Measurements from ENCODE around the gene INHBB.

INHBB gene

DNA sequence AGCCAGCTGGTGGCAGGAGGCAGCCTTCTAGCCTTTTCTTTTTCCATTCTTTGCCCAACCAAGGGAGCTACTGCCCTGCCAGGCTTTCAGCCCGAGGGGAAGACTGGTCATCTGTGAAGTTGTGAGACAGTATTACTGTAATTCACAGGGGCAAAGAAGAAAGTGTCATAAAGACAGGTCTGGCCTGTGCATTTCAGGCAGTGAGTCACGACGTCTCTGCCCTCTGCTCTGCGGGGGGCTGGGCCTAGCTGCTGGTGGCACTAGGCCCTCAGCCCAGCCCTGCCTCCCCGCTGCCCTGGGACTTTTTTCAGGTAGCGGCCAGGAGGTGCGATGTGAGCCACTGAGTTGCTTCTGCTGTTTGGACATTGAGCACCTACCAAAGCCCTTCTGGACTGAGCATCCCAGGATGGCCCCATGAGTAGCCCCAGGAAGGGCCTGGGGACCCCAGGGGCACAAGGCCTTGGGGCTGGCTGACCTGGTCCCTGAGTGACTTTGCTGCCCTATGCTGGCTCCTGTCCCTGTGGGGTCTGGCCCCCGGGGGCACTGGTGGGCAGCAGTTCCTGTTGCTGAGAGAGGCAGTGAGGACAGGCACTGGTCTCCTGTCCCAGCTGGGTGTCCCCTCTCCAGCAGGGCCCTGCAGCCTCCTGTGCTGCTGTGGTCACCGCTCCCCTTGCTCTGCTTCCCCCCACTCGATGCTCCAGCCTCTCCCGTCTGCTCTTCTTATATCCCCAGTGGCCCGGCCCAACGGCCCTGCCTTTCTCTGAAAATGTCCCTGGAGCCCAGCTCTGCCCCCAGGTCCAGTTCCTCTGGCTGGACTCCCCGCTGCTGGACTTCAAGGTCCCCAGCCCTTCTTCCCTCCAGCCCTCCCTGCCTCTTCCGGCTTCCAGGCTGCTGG lies 7.0 kb downstream of the INHBB start:
- Histone ChIP-seq H3K4me3 (replicated peaks; ENCODE audit: insufficient read depth, low read length) (no peak overlapping the region), H3K27ac (replicated peaks) (no peak overlapping the region), H3K27me3 (ENCODE audit: insufficient read depth, poor library complexity, severe bottlenecking) (peaks cover 6% of the 10 kb centered on the region)
- TF ChIP-seq GABPA (IDR thresholded peaks at IDR 0.05; ENCODE audit: low read depth) (no peak), POLR2AphosphoS5 (IDR thresholded peaks at IDR 0.05; ENCODE audit: low read depth) (no peak), SPI1 (IDR thresholded peaks at IDR 0.05; ENCODE audit: borderline replicate concordance, low read depth) (no peak), REST (IDR thresholded peaks at IDR 0.05; ENCODE audit: insufficient replicate concordance, low read depth) (no peak), CTCF (IDR thresholded peaks at IDR 0.05; ENCODE audit: insufficient read depth, low read length) (no peak)
- DNase-seq (ENCODE audit: low read depth in 1 of 2, low spot score in 1 of 2), result no peak

- no peak overlapping the region for H3K4me3 ChIP-seq (replicated peaks; ENCODE audit: insufficient read depth, low read length)
- no peak overlapping the region for H3K27ac ChIP-seq (replicated peaks)
- peaks cover 6% of the 10 kb centered on the region for H3K27me3 ChIP-seq (ENCODE audit: insufficient read depth, poor library complexity, severe bottlenecking)
- no peak for DNase-seq (ENCODE audit: low read depth in 1 of 2, low spot score in 1 of 2)
- TF ChIP-seq CTCF (IDR thresholded peaks at IDR 0.05; ENCODE audit: insufficient read depth, low read length), result no peak
- TF ChIP-seq GABPA (IDR thresholded peaks at IDR 0.05; ENCODE audit: low read depth), result no peak
Measured at GRCh38 chr2:120353591-120353898, 7.6 kb downstream of the INHBB start.

DNA sequence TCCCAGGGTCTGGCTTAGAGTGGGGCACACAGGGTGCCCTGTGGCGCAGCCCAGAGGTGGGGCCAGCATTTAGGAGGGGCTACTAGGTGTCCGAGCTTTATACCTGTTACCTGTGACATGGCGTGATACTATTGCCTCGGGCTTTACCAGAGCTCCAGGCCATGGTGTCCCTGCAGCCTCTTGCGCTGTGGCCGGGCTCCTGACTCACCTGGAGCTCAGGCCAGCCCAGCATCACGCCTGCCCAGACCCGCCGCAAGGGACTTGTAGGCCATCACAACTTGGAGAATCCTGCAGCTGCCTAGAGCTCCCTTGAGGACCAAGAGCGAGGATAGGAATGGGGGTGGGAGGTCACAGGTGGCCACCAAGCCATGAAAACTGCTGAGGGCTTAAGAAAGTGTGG lies 8.0 kb downstream of the INHBB start:
- DNase-seq (ENCODE audit: low read depth in 1 of 2, low spot score in 1 of 2), result no peak
- no peak overlapping the region for H3K4me3 ChIP-seq (replicated peaks; ENCODE audit: insufficient read depth, low read length)
- H3K27me3 ChIP-seq (ENCODE audit: insufficient read depth, poor library complexity, severe bottlenecking), result peaks cover 3% of the 10 kb centered on the region
- no peak overlapping the region for H3K27ac ChIP-seq (replicated peaks)
- TF ChIP-seq GABPA (IDR thresholded peaks at IDR 0.05; ENCODE audit: low read depth) (no peak), REST (IDR thresholded peaks at IDR 0.05; ENCODE audit: insufficient replicate concordance, low read depth) (no peak), CTCF (IDR thresholded peaks at IDR 0.05; ENCODE audit: insufficient read depth, low read length) (no peak), SPI1 (IDR thresholded peaks at IDR 0.05; ENCODE audit: borderline replicate concordance, low read depth) (no peak), POLR2AphosphoS5 (IDR thresholded peaks at IDR 0.05; ENCODE audit: low read depth) (no peak)

DNA sequence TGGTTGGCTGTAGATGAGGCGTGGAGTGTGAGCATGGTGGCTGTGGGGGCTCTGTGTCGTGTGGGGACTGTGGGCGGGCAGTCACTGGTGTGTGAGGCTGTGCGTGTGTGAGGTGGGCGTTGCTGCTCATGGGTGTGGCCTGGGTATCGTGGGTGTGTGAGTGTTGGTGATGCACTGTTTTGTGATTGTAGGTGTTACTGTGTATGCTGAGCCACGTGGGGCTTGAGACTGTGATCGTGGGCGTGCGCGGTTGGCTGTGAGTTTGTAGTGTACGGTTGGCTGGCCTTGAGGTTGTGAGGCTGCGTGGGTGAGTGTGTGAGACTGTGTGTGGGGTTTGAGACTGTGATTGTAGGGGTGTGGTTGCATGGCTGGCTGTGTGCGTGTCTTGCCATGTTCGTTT lies 8.5 kb downstream of the INHBB start:
- no peak overlapping the region for H3K4me3 ChIP-seq (replicated peaks; ENCODE audit: insufficient read depth, low read length)
- DNase-seq (ENCODE audit: low read depth in 1 of 2, low spot score in 1 of 2), result no peak
- TF ChIP-seq CTCF (IDR thresholded peaks at IDR 0.05; ENCODE audit: insufficient read depth, low read length), result no peak
- TF ChIP-seq POLR2AphosphoS5 (IDR thresholded peaks at IDR 0.05; ENCODE audit: low read depth), result no peak
- TF ChIP-seq GABPA (IDR thresholded peaks at IDR 0.05; ENCODE audit: low read depth), result no peak
- no peak for TF ChIP-seq REST (IDR thresholded peaks at IDR 0.05; ENCODE audit: insufficient replicate concordance, low read depth)
- no peak for TF ChIP-seq SPI1 (IDR thresholded peaks at IDR 0.05; ENCODE audit: borderline replicate concordance, low read depth)
- H3K27me3 ChIP-seq (ENCODE audit: insufficient read depth, poor library complexity, severe bottlenecking), result no peaks in the 10 kb centered on the region
- no peak overlapping the region for H3K27ac ChIP-seq (replicated peaks)
